Loucy (cell line): ENCODE results near the gene PBX1.
"Not testable (repeated sequence)": the region's sequence is repeated elsewhere in the genome, so short reads cannot be mapped to it uniquely, and the experiment has no call there.

Experiments
- H2AFZ ChIP-seq: fragments of 200-600 bp; sonication (generic); 2 replicates; pipeline ENCODE4 v1.6.0; 2016; ENCODE audit warnings: antibody characterized with exemption, mild to moderate bottlenecking, low read length, moderate library complexity
- H3F3A ChIP-seq: fragments of 200-600 bp; 2 replicates; pipeline ENCODE4 v1.6.0; 2016; ENCODE audit warnings: antibody characterized with exemption, low read depth, mild to moderate bottlenecking
- H3K27me3 ChIP-seq: fragments of 200-600 bp; sonication (generic); 2 replicates; pipeline ENCODE4 v1.6.1; 2014; ENCODE audit warnings: low read length, mild to moderate bottlenecking; ENCODE audit not compliant: insufficient read depth, poor library complexity, severe bottlenecking
- H3K36me3 ChIP-seq: fragments of 200-600 bp; sonication (generic); 2 replicates; pipeline ENCODE4 v1.6.1; 2016; ENCODE audit warnings: low read length; ENCODE audit not compliant: insufficient read depth
- H3K4me1 ChIP-seq: fragments of 200-600 bp; sonication (generic); 2 replicates; pipeline ENCODE4 v1.5.1; 2014; ENCODE audit warnings: low read length, mild to moderate bottlenecking; ENCODE audit not compliant: insufficient read depth, poor library complexity, severe bottlenecking
- H3K4me2 ChIP-seq: fragments of 200-600 bp; sonication (generic); 2 replicates; pipeline ENCODE4 v1.6.0; 2014; ENCODE audit warnings: antibody characterized with exemption, low read length, low read depth, mild to moderate bottlenecking; ENCODE audit not compliant: poor library complexity, severe bottlenecking
- H3K4me3 ChIP-seq: fragments of 200-600 bp; sonication (generic); 2 replicates; pipeline ENCODE4 v1.5.1; 2014; ENCODE audit warnings: low read length, mild to moderate bottlenecking, mixed read lengths; ENCODE audit not compliant: poor library complexity, severe bottlenecking
- H3K79me2 ChIP-seq: fragments of 200-600 bp; sonication (generic); 2 replicates; pipeline ENCODE4 v1.6.1; 2014; ENCODE audit warnings: low read length; ENCODE audit not compliant: insufficient read depth
- H3K9ac ChIP-seq: fragments of 200-600 bp; sonication (generic); 2 replicates; pipeline ENCODE4 v1.6.0; 2014; ENCODE audit warnings: mild to moderate bottlenecking, low read depth, low read length, moderate library complexity; ENCODE audit not compliant: poor library complexity, severe bottlenecking
- H3K9me2 ChIP-seq: fragments of 200-600 bp; sonication (generic); replicated peaks from 2 replicates; pipeline ENCODE4 v1.6.1; 2016; ENCODE audit warnings: low read depth, low read length, mixed read lengths
- H3K9me3 ChIP-seq: fragments of 200-600 bp; sonication (generic); 2 replicates; pipeline ENCODE4 v1.6.1; 2014; ENCODE audit warnings: mild to moderate bottlenecking, antibody characterized with exemption, low read length, low read depth; ENCODE audit not compliant: insufficient read depth
- H4K20me1 ChIP-seq: fragments of 200-600 bp; sonication (generic); 2 replicates; pipeline ENCODE4 v1.6.0; 2014; ENCODE audit warnings: antibody characterized with exemption, low read length, mild to moderate bottlenecking; ENCODE audit not compliant: insufficient read depth, poor library complexity, severe bottlenecking
- EZH2phosphoT487 ChIP-seq: fragments of 200-600 bp; IDR thresholded peaks from 2 replicates; pipeline ENCODE4 v1.6.1; 2018; ENCODE audit warnings: antibody characterized with exemption, mild to moderate bottlenecking, moderate library complexity, borderline replicate concordance
- TF ChIP-seq, protein P1 (sequence below): fragments of 200-600 bp; sonication (generic); conservative IDR thresholded peaks from 2 replicates; pipeline ENCODE4 v1.5.1; 2014; ENCODE audit warnings: mild to moderate bottlenecking, antibody characterized with exemption, low read length

The PBX1 gene

DNA sequence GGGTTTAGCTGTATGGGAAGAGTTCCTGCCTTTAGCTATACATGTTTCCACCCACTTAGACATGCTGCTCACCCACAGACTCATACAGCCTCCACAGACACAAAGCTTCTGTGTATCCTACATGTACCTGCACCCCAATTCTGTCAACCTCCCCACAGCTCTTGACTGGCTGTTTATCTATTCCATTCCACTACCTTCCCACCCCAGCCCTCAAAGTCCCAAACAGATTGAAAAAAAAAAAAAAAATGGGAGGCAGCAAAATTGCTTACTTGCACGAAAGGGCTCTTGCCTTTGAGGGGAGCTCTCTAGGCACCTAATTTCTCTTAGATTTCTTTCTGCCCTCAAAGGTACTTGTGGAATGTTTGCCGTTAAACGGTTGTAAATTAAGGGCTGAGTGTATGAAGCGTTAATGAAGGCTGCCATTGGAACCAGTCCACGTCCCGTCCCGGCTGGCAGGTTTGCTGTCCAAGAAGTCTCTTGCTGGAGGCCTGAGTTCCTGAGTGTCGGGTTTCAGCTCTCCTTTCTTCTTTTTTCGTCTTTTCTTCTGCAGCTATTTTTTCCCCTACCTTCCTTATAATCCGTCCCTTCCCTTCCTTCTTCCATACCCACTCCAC is 43.6 kb downstream of the PBX1 start:
- H3K9me3 ChIP-seq: 0 out of 2 replicates have a peak, but pooled peaks cover 3% of the 10 kb centered on the region
- TF ChIP-seq, protein P1, sequence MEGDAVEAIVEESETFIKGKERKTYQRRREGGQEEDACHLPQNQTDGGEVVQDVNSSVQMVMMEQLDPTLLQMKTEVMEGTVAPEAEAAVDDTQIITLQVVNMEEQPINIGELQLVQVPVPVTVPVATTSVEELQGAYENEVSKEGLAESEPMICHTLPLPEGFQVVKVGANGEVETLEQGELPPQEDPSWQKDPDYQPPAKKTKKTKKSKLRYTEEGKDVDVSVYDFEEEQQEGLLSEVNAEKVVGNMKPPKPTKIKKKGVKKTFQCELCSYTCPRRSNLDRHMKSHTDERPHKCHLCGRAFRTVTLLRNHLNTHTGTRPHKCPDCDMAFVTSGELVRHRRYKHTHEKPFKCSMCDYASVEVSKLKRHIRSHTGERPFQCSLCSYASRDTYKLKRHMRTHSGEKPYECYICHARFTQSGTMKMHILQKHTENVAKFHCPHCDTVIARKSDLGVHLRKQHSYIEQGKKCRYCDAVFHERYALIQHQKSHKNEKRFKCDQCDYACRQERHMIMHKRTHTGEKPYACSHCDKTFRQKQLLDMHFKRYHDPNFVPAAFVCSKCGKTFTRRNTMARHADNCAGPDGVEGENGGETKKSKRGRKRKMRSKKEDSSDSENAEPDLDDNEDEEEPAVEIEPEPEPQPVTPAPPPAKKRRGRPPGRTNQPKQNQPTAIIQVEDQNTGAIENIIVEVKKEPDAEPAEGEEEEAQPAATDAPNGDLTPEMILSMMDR: no peak
- no peak for TF ChIP-seq EZH2phosphoT487
- no peak overlapping the region for H3K4me2 ChIP-seq
- no peak overlapping the region for H2AFZ ChIP-seq
- no peaks in the 10 kb centered on the region for H3F3A ChIP-seq
- H3K27me3 ChIP-seq: no peaks in the 10 kb centered on the region
- no peaks in the 10 kb centered on the region for H3K36me3 ChIP-seq
- no peaks in the 10 kb centered on the region for H3K79me2 ChIP-seq
- H3K9ac ChIP-seq: no peak overlapping the region
- no peaks in the 10 kb centered on the region for H3K4me1 ChIP-seq
- no peak overlapping the region for H3K4me3 ChIP-seq
- H3K9me2 ChIP-seq: no peaks in the 10 kb centered on the region
- H4K20me1 ChIP-seq: no peaks in the 10 kb centered on the region

DNA sequence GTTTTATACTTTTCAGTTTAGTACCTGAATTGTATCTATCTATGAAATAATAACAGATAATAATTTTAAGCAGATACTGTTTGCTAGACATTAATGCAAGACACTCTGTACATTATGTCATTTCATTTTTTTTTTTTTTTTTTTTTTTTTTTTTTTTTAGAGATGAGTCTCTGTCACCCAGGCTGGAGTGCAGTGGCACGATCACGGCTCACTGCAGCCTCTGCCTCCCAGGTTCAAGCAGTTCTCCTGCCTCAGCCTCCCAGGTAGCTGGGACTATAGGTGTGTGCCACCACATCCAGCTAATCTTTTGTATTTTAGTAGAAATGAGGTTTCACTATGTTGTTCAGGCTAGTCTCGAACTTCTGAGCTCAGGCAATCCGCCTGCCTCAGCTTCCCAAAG is 44.8 kb downstream of the PBX1 start:
- H3K9me3 ChIP-seq, H3K79me2 ChIP-seq, H2AFZ ChIP-seq, H3K4me2 ChIP-seq, H3K9ac ChIP-seq, H3K36me3 ChIP-seq, H3K9me2 ChIP-seq, H3K27me3 ChIP-seq, H3K4me3 ChIP-seq, H3K4me1 ChIP-seq, H4K20me1 ChIP-seq, H3F3A ChIP-seq: not testable (repeated sequence)

DNA sequence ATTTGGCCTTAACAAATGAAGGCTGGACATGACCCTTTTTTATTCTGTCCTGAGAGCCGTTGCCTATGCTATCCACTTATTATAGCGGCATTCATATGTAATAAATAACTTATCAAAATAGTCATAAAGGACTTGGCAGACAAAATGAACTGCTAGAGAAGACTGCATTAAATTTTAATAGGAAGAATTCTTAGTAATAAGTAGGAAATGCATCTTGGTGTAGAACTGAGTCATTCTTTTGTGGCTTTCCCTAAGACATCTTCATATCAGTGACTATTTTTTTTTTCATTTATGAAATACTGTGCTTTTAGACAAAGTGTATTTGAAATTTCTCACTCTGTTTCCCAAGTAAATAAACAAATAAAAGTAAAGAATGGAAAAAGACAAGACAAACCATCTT is 45.6 kb downstream of the PBX1 start:
- H3K9me2 ChIP-seq: no peaks in the 10 kb centered on the region
- no peaks in the 10 kb centered on the region for H3K79me2 ChIP-seq
- no peaks in the 10 kb centered on the region for H3K27me3 ChIP-seq
- 0 out of 2 replicates have a peak, but pooled peaks cover 3% of the 10 kb centered on the region for H3K9me3 ChIP-seq
- H3K36me3 ChIP-seq: no peaks in the 10 kb centered on the region
- H2AFZ ChIP-seq: no peak overlapping the region
- no peaks in the 10 kb centered on the region for H3K4me1 ChIP-seq
- no peak overlapping the region for H3K4me2 ChIP-seq
- no peaks in the 10 kb centered on the region for H3F3A ChIP-seq
- TF ChIP-seq, protein P1: no peak
- TF ChIP-seq EZH2phosphoT487: no peak
- no peak overlapping the region for H3K4me3 ChIP-seq
- H3K9ac ChIP-seq: no peak overlapping the region
- no peaks in the 10 kb centered on the region for H4K20me1 ChIP-seq
